GM13976 (cell line): ENCODE data around the gene EEFSEC.

Source experiments
- DNase-seq: peaks from one replicate; pipeline ENCODE4 v3.0.0; 2012; ENCODE audit warnings: low spot score
- CTCF ChIP-seq: IDR thresholded peaks from 2 replicates; pipeline ENCODE4 v1.5.1; 2012; ENCODE audit warnings: borderline replicate concordance, mild to moderate bottlenecking; ENCODE audit not compliant: insufficient read depth; ENCODE audit errors: extremely low read depth, missing control alignments, control extremely low read depth
- in situ Hi-C: fragments of 300-500 bp; cut with MboI; formaldehyde crosslinking; loops from one replicate; pipeline ENCODE4 v1.12.0; 2022; ENCODE audit warnings: low sequenced_read_pairs, mixed read lengths, inconsistent platforms; ENCODE audit not compliant: unreplicated experiment

EEFSEC gene

GRCh38 chr3:128123156-128123537 lies 30.1 kb upstream of the EEFSEC start:
- TF ChIP-seq CTCF, result no peak
- no peak for DNase-seq
- in situ Hi-C loops, result no loop called here

- peak; percentile 99 for DNase-seq
- TF ChIP-seq CTCF, result no peak
- in situ Hi-C loops, result no loop called here
These were observed 29.5 kb upstream of the EEFSEC start, which contains the start of gene RUVBL1 for GRCh38 chr3:128123538-128124368. Gene RUVBL1 (minus strand): TSS chr3:128123812. CDS start chr3:128123724, 88 bp downstream.

- TF ChIP-seq CTCF, result no peak
- in situ Hi-C loops, result no loop called here
- no peak for DNase-seq
These were observed 26.0 kb upstream of the EEFSEC start for GRCh38 chr3:128127236-128127635.

- in situ Hi-C loops, result no loop called here
- no peak for DNase-seq
- no peak for TF ChIP-seq CTCF
These were observed 25.0 kb upstream of the EEFSEC start for GRCh38 chr3:128128251-128128650.

GRCh38 chr3:128131897-128132646 lies 21.2 kb upstream of the EEFSEC start:
- in situ Hi-C loops, result no loop called here
- DNase-seq, result no peak
- TF ChIP-seq CTCF, result no peak

GRCh38 chr3:128133273-128133883 lies 19.9 kb upstream of the EEFSEC start:
- no peak for DNase-seq
- peak; percentile 52 for TF ChIP-seq CTCF
- in situ Hi-C loops, result no loop called here
